Upper lobe of right lung (tissue), 1 donor: ENCODE results near the gene GDF9. TPM values are rescaled to one million over a fixed set of nuclear protein-coding genes. Genes with fewer than 3 reads are reported as not detected.
"Not testable (repeated sequence)": the region's sequence is repeated elsewhere in the genome, so short reads cannot be mapped to it uniquely, and the experiment has no call there.

Source experiments
- ATAC-seq: fragments of 200-7000 bp; cut with Tn5 transposase; one replicate; pipeline ENCODE4 v1.9.1; 2020; ENCODE audit warnings: mild to moderate bottlenecking, moderate library complexity
- DNase-seq: peaks from one replicate; pipeline ENCODE4 v3.0.0-alpha.2; 2020
- H3K27ac ChIP-seq: fragments of 200-600 bp; one replicate; pipeline ENCODE4 v1.8.0; 2022
- H3K27me3 ChIP-seq: fragments of 200-600 bp; one replicate; pipeline ENCODE4 v1.8.0; 2022; ENCODE audit warnings: mild to moderate bottlenecking
- H3K36me3 ChIP-seq: fragments of 200-600 bp; one replicate; pipeline ENCODE4 v1.8.0; 2022
- H3K4me1 ChIP-seq: fragments of 200-600 bp; one replicate; pipeline ENCODE4 v1.8.0; 2022
- H3K4me3 ChIP-seq: fragments of 200-600 bp; one replicate; pipeline ENCODE4 v1.8.0; 2022; ENCODE audit warnings: mild to moderate bottlenecking
- H3K9me3 ChIP-seq: fragments of 200-600 bp; one replicate; pipeline ENCODE4 v1.8.0; 2022
- CTCF ChIP-seq: fragments of 200-600 bp; IDR thresholded peaks from one replicate; pipeline ENCODE4 v1.8.0; 2022; ENCODE audit warnings: antibody characterized with exemption
- intact Hi-C: fragments of 100-400 bp; cut with DNase I; formaldehyde crosslinking; loops from one replicate; pipeline ENCODE4 v1.11.0; 2022
- total RNA-seq: library from RNA; stranded (reverse); fragmentation: NEBNext Ultra II Directional; extraction: Animal tissue kit (Norgen Biotek cat#: 25700); gene quantifications from one replicate; pipeline ENCODE4 v1.2.1, GENCODE V29; 2021
- donor health status: DM: no; HTN: yes; CAD: no; lungs with severe emphysema.

The GDF9 gene
- total RNA-seq, 1 donor from 2014 or later, result 0.46 TPM

- ATAC-seq (no peak), DNase-seq (no peak)
- Histone ChIP-seq H3K27me3 (no peaks in the 10 kb centered on the region), H3K36me3 (peaks cover 24% of the 10 kb centered on the region), H3K27ac (peak overlapping the region; percentile 94), H3K4me1 (peaks cover 9% of the 10 kb centered on the region), H3K9me3 (no peaks in the 10 kb centered on the region), H3K4me3 (peak overlapping the region; percentile 95)
- TF ChIP-seq CTCF, result no peak
- intact Hi-C loops, result no loop called here
Observed at GRCh38 chr5:132865668-132866341, 464 bp downstream of the GDF9 start.

- Histone ChIP-seq H3K4me3 (no peak overlapping the region), H3K9me3 (no peaks in the 10 kb centered on the region), H3K27ac (no peak overlapping the region), H3K4me1 (no peaks in the 10 kb centered on the region), H3K27me3 (no peaks in the 10 kb centered on the region), H3K36me3 (no peaks in the 10 kb centered on the region)
- intact Hi-C loops, result no loop called here
- ATAC-seq, result no peak
- TF ChIP-seq CTCF, result no peak
- DNase-seq, result no peak
Observed at GRCh38 chr5:132860742-132861141, 5.5 kb downstream of the GDF9 start.

- TF ChIP-seq CTCF, result no peak
- no peak overlapping the region for H3K4me3 ChIP-seq
- no peak overlapping the region for H3K27ac ChIP-seq
- DNase-seq (no peak), ATAC-seq (no peak)
- no peaks in the 10 kb centered on the region for H3K36me3 ChIP-seq
- intact Hi-C loops, result no loop called here
- H3K27me3 ChIP-seq, result no peaks in the 10 kb centered on the region
- H3K9me3 ChIP-seq, result no peaks in the 10 kb centered on the region
- no peaks in the 10 kb centered on the region for H3K4me1 ChIP-seq
Observed at GRCh38 chr5:132859889-132860437, 6.3 kb downstream of the GDF9 start.

- H3K27me3 ChIP-seq, result no peaks in the 10 kb centered on the region
- H3K36me3 ChIP-seq, result no peaks in the 10 kb centered on the region
- DNase-seq (no peak), ATAC-seq (no peak)
- no peak overlapping the region for H3K4me3 ChIP-seq
- H3K9me3 ChIP-seq, result no peaks in the 10 kb centered on the region
- no peak for TF ChIP-seq CTCF
- no peak overlapping the region for H3K27ac ChIP-seq
- intact Hi-C loops, result no loop called here
- no peaks in the 10 kb centered on the region for H3K4me1 ChIP-seq
Observed at GRCh38 chr5:132856011-132856410, 10.3 kb downstream of the GDF9 start.

GRCh38 chr5:132854992-132855391 is 11.3 kb downstream of the GDF9 start:
- H3K27me3 ChIP-seq, H3K36me3 ChIP-seq, H3K4me1 ChIP-seq, DNase-seq, H3K4me3 ChIP-seq, H3K9me3 ChIP-seq, intact Hi-C loops, ATAC-seq, H3K27ac ChIP-seq: not testable (repeated sequence)

- H3K27ac ChIP-seq, result no peak overlapping the region
- intact Hi-C loops, result no loop called here
Observed at GRCh38 chr5:132854301-132854700, 12.0 kb downstream of the GDF9 start.

More at GRCh38 chr5:132854301-132854700, 12.0 kb downstream of the GDF9 start:
- TF ChIP-seq CTCF, result no peak
- H3K4me1 ChIP-seq, result no peaks in the 10 kb centered on the region
- no peak overlapping the region for H3K4me3 ChIP-seq
- no peaks in the 10 kb centered on the region for H3K27me3 ChIP-seq
- DNase-seq, result no peak
- no peaks in the 10 kb centered on the region for H3K36me3 ChIP-seq
- H3K9me3 ChIP-seq, result no peaks in the 10 kb centered on the region
- no peak for ATAC-seq
